GM10266 (cell line): Measurements from ENCODE around the gene NCOA3.
"Not testable (repeated sequence)": the region's sequence is repeated elsewhere in the genome, so short reads cannot be mapped to it uniquely, and the experiment has no call there.

Experiments
- DNase-seq: peaks from one replicate; pipeline ENCODE4 v3.0.0; 2012; ENCODE audit errors: extremely low spot score
- CTCF ChIP-seq: IDR thresholded peaks from 2 replicates; pipeline ENCODE4 v1.5.1; 2012; ENCODE audit warnings: mild to moderate bottlenecking, low read depth; ENCODE audit not compliant: control insufficient read depth, insufficient read depth; ENCODE audit errors: missing control alignments

The NCOA3 gene

GRCh38 chr20:47489448-47489872 lies 12.2 kb upstream of the NCOA3 start:
- no peak for DNase-seq
- no peak for TF ChIP-seq CTCF

- TF ChIP-seq CTCF: no peak
- no peak for DNase-seq
These were observed 10.9 kb upstream of the NCOA3 start for GRCh38 chr20:47490795-47491194.

GRCh38 chr20:47492284-47492683 lies 9.4 kb upstream of the NCOA3 start:
- TF ChIP-seq CTCF: no peak

GRCh38 chr20:47493175-47493962 lies 8.3 kb upstream of the NCOA3 start:
- no peak for DNase-seq
- no peak for TF ChIP-seq CTCF

More at GRCh38 chr20:47492284-47492683, 9.4 kb upstream of the NCOA3 start:
- DNase-seq: no peak

- no peak for TF ChIP-seq CTCF
- no peak for DNase-seq
These were observed 7.8 kb upstream of the NCOA3 start for GRCh38 chr20:47493963-47494293.

GRCh38 chr20:47494606-47495005 lies 7.1 kb upstream of the NCOA3 start:
- DNase-seq: not testable (repeated sequence)

- no peak for DNase-seq
These were observed 5.6 kb upstream of the NCOA3 start for GRCh38 chr20:47496118-47496517.

More at GRCh38 chr20:47496118-47496517, 5.6 kb upstream of the NCOA3 start:
- no peak for TF ChIP-seq CTCF
